NCI-H2029 (cell line): ENCODE results near the gene FGF6.
"Not testable (repeated sequence)": the region's sequence is repeated elsewhere in the genome, so short reads cannot be mapped to it uniquely, and the experiment has no call there.

Experiments used
- DNase-seq: peaks from one replicate; lab custom pipeline; 2025; lab: John Stamatoyannopoulos, UW

The FGF6 gene

DNA sequence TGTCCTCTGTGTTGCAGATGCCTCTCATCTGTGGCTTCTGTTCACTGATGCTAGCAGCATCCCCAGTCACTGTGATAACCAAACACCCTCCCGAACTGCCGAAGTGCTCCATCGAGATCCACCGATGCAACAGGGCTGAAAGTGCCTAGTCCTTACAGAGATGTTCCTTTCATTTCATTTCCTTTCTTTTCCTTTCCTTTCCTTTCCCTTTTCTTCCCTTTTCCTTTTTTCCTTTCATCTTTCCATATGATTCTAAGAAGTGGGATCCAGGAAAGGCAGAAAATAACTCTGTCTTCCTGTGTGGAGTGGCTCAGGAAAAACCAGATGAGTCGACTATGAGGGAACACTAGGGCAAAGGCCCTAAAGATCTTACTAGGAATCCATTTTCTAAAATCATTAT lies 26.7 kb downstream of the FGF6 start:
- DNase-seq, result no peak

DNA sequence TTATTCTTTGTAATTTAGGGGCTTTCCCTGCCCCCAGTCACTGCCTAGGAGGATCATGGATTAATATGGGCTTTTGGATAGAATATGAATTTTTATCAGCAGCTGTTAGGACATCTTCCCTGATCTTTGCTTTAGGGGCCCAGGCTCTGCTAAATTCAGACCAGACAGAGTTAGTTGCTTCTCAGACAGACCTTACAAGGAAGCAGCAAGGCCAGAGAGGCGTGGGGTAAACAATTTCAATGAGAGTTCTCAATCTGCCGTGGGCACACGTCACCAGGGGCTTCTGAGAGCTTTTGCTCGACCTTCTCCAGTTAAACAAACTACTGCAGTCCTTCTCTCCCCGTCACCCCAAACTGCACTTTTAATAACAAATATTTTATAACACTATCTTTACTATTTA lies 27.7 kb downstream of the FGF6 start:
- DNase-seq, result no peak

GRCh38 chr12:4417455-4417854 lies 28.2 kb downstream of the FGF6 start:
- no peak for DNase-seq

DNA sequence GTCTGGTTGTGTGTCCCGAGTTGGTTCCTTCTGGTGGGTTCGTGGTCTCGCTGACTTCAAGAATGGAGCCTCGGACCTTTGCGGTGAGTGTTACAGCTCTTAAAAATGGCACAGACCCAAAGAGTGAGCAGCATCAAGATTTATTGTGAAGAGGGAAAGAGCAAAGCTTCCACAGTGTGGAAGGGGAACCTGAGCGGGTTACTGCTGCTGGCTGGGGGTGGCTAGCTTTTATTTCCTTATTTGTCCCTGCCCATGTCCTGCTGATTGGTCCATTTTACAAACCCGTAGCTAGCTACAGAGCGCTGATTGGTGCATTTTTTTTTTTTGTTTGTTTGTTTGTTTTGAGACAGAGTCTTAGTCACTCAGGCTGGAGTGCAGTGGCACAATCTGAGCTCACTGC lies 29.3 kb downstream of the FGF6 start:
- no peak for DNase-seq

- no peak for DNase-seq
Observed at GRCh38 chr12:4412465-4412864, 33.1 kb downstream of the FGF6 start.

DNA sequence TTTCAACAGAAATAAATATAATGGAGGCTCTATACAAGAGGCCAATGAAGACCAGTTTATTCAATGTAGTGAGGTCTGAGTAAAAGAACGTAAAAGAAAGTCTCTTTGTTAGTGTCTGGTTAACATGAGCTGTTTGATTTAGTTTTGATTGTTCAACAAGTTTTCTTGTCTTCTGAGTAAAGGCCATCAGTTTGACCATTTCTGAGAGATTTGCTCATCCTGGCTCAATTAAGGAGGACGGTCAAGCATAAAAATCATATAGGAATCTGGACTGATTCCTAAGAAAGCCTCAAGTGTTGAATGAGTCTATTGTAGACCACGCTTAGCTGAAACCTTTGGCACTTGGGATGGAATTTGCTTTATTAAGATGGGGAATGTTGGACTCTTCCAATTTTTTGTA lies 33.6 kb downstream of the FGF6 start:
- no peak for DNase-seq

- no peak for DNase-seq
Observed at GRCh38 chr12:4407136-4407535, 38.5 kb downstream of the FGF6 start.

GRCh38 chr12:4404877-4405637 lies 40.6 kb downstream of the FGF6 start:
- not testable (repeated sequence) for DNase-seq

GRCh38 chr12:4402996-4403395 lies 42.6 kb downstream of the FGF6 start:
- no peak for DNase-seq

- DNase-seq, result no peak
Observed at GRCh38 chr12:4401117-4401516, 44.5 kb downstream of the FGF6 start.

DNA sequence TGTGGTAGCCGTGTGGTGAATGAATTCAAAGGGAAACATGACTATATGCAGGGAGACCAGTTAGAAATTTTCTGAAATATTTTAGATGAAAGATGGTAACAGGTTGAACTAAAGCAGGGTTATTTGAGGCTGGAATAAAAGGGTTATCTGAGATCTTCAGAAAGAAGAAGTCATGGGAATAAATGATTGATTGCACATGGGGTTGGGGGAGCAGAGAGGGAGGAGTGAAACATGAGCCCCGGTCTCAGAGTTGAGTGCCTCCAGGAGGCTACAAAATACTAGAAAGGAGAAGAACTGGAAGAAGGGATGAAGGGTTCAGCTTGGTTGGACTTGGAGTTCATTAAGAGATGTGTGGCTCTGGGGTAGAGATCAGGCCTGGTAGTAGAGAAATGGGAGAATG lies 49.8 kb downstream of the FGF6 start:
- DNase-seq, result no peak

- DNase-seq, result no peak
Observed at GRCh38 chr12:4393211-4393610, 52.4 kb downstream of the FGF6 start.

DNA sequence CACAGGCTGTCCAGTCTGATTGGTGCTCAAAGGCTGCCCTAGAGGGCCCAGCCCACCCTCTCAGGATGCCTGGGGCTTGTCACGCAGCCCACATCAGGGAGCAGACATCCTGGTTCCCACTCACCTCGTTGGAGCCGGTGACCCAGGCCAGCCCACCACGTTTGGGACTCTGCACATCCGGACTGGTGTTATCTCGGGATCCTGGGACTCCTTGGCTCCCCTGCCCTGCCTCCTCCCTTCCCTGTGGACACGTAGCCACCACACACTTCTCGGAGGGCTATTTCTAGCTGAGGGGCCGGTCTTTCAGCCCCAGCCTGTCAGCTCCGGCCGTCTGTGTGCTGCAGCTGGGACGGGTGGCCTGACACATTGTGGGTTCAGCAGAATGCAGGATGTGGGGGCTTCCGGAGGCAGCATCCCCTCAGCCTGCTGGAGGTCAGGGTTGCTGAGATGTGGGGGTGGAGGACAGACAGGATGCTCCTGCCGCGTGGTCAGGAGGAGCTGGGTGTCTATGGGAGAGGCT lies 53.3 kb downstream of the FGF6 start:
- DNase-seq, result no peak

DNA sequence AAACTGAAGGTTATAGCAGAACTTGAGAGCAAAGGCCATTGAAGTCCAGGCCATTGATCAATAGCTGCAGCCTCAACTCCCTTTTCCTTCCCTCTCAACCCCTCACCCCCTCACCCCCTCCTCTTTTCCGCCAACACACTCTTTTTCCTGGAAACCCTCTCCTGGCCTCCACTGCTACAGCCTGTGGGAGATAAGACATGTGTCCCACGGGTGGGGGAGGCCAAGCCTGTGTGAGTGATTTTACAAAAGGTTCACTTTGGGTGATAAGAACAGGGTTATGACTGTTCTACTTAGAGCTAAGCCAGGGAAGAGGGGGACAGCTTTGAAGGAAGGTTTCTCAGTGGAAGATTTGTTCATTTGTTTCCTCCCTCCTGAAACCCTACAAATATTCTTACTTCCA lies 57.0 kb downstream of the FGF6 start:
- no peak for DNase-seq

DNA sequence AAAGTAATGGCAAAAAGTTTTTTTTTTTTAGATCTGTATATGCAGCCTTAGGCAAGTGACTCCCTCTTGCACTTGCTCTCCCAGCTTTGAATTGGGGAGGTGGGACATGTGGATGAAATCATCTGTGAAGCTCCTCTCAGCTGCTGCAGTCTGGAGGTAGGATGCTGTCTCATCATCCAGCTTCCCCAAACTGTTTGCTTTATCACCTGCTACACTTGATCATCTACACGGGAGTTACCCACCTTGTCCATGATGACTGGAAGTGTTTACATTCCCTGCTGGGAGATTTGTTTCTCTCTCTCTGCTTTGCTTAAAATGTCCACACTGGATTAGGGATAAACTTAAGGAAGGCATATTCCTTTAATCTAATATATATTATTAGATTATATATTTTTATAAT lies 57.6 kb downstream of the FGF6 start:
- no peak for DNase-seq

DNA sequence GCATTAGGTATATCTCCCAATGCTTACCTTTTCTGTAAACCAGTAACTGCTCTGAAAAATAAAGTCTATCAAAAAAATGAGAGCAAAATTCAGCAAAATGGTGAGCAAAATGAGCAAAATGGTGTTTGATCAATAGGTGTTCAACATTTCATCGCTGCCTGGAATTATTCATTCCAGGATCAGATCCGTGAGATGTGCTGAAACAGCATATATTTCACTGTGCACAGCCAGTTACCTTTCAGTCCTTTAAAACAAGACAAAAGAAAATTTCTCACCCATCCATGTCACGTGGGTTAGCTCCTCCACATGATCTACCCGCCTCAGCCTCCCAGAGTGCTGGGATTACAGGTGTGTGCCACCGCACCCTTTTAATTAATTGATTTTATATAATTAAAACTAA lies 58.0 kb downstream of the FGF6 start:
- DNase-seq, result no peak

GRCh38 chr12:4386801-4387200 lies 58.8 kb downstream of the FGF6 start:
- DNase-seq, result no peak
